Mucosa of gallbladder (tissue), 1 donor: ENCODE results near the gene KIF26A. TPM values are rescaled to one million over a fixed set of nuclear protein-coding genes. Genes with fewer than 3 reads are reported as not detected.

Experiments
- DNase-seq: peaks from one replicate; pipeline ENCODE4 v3.0.0-alpha.2; 2020; ENCODE audit warnings: low spot score
- total RNA-seq: library from RNA; stranded (reverse); gene quantifications from one replicate; pipeline ENCODE4 v1.2.1, GENCODE V29; 2021
- donor health status: DM: no; HTN: no; CAD: no.

Gene KIF26A
- total RNA-seq = 3.7 TPM

GRCh38 chr14:104138098-104138717 lies at the start of gene KIF26A:
KIF26A (plus strand) TSS chr14:104138587; CDS start chr14:104138723, 136 bp downstream.
- DNase-seq = no peak

DNA sequence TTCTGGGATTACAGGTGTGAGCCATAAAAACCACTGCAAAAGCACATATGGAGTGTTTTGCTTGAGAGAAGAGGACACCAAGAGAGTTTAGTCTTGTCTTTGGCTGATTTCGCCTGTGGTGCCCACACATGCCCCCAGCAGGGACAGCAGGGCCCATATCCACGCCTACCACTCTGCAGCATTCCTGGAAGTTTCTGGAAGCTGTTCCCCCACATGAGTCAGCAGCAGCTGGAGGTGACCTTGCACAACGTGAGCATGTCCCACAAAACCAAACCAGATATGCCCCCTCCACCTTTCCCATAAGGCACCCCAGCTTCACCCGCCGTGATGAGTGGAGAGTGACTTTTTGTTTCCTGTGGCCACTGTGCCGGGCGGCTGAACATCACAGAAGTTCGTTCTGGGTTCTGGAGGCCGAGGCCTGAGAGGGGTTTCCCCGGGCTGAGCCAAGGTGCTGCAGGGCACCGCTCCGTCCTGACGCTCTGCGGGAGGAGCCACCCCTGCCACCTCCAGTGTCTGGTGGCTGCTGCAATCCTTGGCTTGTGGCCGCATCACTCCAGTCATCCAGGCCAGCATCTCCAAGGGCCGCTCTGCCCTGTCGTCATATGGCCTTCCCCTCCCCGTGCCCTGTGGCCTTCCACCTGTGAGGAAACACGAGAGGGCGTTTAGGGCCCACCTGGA lies 48.2 kb upstream of the KIF26A start:
- DNase-seq = no peak

DNA sequence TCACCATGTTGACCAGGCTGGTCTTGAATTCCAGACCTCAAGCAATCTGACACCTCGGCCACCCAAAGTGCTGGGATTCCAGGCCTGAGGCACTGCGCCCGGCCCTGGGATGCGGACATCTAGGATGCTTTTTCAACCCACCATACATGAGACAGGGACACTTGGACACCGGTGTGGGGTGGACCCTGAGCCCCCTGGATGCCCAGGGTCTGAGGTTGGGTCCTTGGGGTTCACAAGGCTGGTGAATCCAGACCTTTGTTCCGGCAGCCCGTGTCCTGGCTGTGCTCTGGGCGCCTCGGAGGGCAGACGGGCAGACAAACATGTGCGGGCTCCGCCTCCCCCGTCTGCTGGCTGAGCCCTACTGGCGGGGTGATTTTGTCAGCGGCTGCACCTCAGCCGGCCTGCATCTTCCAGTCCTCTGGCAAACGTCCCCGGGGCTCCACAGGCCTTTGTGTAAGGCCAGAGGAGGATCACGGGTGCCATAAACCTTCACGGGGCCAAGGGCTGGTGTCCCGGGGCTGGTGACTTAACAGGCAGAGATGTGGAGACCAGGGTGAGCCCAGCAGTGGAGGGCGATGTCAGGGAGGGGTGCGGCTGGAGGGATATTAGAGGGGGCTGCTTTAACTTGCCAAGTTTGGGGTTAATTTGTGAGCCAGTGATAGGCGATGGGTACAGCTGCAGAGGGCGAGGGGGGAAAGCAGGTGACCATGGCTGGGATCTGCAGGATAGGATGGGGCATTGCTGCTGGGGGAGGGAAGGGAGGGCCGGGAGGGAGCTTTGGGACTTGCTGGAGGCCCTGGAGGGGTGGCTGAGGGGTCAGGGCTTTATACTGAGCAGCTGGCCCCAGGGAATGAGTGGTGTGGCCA lies 47.1 kb upstream of the KIF26A start:
- no peak for DNase-seq

DNA sequence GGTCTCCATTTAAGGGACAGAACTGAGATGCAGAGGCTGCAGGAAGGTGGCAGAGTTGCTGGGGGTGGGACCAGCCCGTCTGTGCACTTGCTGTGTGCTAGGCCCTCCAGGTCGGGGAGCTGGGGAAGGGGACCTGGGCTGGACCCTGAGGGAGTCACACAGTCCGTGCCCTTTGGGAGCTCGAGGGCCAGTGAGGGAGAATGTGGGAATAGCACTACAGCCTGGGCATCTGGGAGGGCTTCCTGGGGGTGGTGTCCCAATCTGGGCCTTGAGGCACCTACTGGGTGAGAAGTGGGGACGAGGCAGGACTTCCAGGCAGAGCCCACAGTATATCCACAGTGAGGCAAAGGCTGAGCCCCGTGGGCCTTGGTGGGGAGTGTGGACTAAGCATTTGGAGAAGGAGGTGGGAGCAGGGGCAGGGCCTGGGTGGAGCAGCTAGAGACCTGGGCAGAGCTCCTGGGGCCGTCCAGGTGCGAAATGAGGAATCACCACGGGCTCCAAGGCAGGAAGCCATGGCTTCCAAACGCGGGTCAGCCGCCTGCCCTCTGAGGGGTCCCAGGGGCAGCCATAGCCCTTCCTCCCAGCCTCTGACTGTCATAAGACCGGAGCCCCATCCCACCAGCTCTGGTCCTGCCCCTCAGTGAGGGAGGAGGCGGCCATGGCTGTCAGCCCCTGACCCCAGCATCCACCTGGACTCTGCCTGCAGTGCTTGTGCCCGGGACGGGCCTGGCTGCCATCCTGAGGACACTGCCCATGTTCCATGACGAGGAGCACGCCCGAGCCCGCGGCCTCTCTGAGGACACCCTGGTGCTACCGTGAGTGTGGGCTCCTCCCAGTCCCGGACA lies 46.2 kb upstream of the KIF26A start:
- DNase-seq = no peak

DNA sequence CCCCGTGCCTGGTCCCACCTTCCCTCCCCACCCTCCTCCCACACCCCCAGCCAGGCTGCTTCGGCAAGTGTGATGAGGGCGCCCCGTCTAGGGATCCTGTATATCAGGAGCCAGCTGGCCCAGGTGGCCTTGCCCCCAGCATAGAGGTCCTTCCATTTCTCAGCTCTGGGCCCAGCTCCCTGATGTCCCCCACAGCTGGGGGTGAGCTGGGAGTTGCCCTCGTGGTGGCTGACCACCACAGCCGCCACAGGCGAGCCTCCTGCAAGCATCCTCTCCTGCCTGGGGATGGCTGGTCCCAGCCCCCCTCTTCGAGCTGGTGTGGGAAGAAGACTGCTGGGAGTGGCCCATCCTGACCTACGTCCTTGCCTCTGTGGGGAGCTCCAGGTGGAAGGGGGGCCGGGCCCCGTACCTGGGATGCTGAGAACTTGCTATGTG lies 45.4 kb upstream of the KIF26A start:
- DNase-seq = no peak

GRCh38 chr14:104093366-104094055 lies 44.9 kb upstream of the KIF26A start:
- DNase-seq = no peak

DNA sequence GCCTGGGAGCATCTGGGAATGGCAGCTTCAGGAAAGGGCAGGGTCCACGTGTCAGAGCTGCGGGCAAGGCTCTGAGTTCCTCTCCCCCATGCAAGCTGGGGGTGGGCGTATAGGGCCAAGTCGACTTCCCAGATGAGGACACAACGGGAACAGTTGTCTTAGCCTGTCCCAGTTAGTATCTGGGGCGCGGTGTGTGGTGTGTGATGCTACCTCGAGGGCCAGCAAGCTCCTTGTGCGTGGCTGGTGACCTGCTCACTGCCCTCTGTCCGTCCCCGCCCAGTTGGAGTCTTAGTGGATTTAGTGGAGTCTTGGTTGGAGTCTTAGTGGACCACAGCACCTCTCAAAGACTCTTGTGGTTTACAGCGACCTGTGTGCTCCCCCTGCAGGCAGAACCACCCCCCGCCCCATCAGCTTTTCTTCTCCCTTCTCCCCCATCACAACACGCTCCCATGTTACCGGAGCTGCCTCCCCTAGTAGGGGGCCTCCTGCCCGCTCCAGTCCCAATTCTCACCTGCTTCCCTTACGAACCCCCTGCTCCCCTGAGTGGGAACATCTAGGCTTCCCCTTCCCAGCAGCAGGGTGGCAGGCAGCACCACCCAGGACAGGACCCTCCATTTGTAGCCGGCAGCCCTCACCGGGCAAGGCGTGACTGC lies 44.2 kb upstream of the KIF26A start:
- no peak for DNase-seq

- peak; percentile 62 for DNase-seq
Measured at GRCh38 chr14:104094709-104095425, 43.5 kb upstream of the KIF26A start.

DNA sequence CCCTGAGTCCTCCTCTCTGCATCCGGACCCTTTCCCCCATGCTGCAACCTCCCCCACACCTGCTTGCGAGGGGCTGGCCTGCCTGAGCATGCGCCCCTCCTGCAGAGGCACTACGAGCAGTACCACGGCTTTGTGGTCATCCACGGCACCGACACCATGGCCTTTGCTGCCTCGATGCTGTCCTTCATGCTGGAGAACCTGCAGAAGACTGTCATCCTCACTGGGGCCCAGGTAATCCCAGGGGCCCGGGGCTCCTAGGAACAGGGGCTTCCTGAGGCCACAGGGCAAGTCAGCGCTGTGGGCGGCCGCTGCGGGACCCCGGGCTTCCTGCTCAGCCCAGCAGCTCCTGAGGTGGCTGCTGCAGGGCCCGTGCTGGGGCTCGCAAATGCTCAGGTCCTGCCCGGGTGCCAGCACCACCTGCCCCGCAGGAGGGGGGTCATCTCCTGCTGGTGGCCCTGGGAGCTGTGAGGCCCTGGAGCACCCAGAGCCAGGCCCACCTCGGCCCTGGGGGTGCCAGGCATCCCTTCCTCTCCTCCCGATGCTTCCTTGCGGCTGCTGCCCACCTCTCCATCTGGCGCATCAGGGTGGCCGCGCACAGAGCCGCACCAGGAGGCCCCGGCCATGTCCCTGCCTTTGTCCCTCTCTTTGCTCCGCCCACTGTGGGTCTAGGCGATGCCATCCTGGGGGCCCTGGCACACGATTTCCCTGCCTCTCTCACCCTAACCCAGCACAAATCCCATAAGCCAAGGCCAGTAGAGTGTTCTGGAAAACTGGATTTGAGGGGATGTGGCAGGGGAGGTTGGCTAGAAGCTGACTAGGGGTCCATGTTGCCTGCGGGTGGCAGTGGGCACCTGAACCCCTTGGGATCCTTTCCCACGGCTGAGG lies 42.7 kb upstream of the KIF26A start:
- no peak for DNase-seq

DNA sequence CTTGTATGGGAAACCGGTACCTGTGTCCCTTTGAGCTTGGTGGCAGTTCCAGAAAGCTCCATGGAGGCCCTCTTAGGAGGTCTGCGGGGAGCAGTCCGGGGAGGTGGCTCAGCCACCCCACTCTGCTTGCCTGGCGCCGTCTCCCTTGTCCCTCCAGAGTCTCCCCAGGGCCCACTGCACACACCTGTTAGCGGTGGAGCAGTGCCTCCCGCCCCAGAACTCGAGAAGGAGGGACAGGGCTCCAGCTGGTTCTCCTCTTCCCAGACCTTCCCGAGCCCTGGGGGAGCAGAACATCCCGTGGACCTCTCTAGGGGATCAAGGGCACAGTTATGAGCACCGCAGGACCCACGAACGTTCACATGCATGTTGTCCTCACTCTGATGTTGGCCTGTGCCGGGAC lies 42.1 kb upstream of the KIF26A start:
- no peak for DNase-seq

DNA sequence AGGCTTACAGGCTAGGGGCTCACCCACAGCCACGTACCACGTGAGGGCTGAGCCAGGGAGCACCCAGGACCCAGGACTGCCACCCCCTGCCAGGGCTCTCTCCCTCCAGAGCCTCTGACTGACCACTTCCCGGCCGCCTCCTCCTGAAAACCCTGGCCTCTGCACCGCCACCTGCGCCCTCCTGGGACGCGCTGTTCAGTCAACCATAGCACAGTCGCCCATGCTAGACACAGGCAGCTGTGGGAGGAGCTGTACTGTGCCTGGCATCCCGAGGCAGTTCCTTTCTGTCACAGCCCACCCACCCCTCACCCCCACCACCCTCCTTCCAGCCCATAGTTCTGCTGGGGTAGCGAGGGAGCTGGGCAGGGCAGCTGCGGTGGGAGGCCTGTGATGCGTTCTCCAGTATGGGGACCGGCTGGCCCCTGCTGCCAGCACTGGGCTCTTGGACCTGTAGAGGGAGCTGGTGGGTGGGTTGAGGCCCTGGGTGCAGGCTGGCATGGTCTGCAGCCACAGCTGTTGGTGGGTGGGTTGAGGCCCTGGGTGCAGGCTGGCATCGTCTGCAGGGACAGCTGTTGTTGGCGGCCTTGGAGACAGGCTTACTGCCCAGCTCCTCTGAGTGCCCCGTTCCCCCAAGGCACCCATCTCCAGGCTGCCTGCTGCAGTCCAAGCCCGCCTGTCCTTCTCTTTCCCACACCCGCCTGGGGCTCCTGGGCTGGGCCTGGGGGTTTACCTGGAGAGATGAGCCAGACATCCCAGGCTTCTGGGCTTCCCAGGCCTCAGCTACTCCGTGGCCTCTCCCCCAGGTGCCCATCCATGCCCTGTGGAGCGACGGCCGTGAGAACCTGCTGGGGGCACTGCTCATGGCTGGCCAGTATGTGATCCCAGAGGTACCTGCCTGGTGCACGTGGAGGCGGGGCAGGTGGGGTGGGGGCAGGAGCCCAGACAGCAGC lies 41.4 kb upstream of the KIF26A start:
- no peak for DNase-seq

DNA sequence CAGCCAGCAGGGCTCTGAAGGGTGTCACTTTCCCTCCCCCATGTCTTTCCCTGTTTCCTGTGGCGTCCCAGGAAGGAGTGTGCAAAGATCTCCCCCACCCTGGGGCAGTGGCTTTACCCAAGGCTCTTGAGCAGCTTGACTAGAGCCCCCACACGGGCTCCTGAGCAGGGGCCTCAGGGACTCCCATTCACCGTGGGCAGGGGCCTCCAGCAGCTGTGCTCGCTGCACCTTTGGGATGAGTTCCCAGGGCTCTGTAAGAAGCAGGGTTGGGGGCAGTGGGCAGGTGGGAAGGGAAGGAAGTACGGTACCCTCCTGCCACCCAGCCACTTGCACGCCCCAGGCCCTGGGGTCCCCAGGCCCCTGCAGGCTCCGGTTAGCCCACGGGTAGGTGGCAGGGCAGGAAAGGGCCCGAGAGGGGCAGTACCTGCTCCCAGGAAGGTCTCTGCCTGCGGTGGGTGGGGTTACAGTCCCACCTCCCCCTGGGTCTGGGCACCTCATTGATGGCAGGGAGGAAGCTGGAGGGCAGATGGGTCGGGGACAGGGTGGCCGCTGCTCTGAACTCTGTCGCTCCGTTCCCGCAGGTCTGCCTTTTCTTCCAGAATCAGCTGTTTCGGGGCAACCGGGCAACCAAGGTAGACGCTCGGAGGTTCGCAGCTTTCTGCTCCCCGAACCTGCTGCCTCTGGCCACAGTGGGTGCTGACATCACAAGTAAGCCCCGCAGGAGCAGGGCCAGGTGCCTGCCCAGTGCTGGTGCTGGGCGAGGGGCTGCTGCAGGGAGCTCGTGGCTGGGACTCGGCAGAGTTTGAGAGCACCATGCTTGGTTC lies 39.9 kb upstream of the KIF26A start:
- no peak for DNase-seq

- no peak for DNase-seq
Measured at GRCh38 chr14:104099096-104100041, 39.0 kb upstream of the KIF26A start.

GRCh38 chr14:104100171-104101085 lies 38.0 kb upstream of the KIF26A start:
- no peak for DNase-seq
